HG03439 (cell line): ENCODE results near the gene SLC43A2.
A peak's percentile ranks its signal among the peaks of the same experiment; 100 is the strongest.

Source experiments
- ATAC-seq: cut with Tn5 transposase; IDR thresholded peaks from one replicate; pipeline ENCODE4 v1.9.1; 2021; ENCODE audit warnings: mild to moderate bottlenecking, moderate library complexity; ENCODE audit not compliant: unreplicated experiment

Gene SLC43A2

DNA sequence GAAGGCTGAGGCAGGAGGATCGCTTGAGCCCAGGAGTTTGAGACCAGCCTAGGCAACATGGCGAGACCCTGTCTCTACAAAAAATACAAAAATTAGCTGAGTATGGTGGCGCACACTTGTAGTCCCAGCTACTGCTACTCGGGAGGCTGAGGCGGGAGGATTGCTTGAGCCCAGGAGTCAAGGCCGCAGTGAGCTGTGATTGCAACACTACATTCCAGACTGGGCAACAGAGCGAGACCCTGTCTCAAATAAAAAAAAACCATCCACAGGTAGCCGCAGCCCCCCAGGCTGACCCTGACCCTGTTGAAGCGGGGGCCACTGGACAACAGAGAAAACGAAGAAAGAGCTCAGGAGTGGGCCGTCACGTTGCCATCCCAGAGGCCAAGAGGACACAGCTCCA, 4.0 kb downstream of the SLC43A2 start:
- ATAC-seq = no peak

DNA sequence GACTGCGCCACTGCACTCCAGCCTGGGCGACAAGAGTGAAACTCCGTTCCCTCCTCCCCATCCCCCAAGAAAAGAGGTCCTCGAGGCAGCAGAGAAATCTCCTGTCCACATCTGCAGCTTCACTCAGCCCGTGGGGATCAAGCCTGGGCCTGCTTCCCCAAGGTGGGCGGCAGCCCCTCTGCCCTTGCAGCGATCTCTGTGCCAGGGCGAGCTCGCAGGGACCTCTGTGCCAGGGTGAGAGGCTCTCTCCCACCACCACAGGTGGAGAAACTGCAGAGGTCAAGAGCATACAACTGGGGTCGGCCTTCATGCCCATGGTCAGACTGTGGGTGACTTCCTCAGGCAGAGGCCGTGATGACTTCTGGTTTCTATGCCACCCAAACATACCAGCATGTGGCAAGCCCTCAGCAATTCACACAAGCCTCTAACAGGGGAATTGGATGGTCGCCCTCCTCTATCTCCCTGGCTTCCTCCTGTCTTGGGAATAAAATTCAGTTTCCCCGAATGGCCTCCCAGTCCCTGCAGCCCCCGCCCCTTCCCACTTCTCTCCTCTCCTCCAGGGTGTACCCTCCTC, 5.5 kb downstream of the SLC43A2 start:
- no peak for ATAC-seq

DNA sequence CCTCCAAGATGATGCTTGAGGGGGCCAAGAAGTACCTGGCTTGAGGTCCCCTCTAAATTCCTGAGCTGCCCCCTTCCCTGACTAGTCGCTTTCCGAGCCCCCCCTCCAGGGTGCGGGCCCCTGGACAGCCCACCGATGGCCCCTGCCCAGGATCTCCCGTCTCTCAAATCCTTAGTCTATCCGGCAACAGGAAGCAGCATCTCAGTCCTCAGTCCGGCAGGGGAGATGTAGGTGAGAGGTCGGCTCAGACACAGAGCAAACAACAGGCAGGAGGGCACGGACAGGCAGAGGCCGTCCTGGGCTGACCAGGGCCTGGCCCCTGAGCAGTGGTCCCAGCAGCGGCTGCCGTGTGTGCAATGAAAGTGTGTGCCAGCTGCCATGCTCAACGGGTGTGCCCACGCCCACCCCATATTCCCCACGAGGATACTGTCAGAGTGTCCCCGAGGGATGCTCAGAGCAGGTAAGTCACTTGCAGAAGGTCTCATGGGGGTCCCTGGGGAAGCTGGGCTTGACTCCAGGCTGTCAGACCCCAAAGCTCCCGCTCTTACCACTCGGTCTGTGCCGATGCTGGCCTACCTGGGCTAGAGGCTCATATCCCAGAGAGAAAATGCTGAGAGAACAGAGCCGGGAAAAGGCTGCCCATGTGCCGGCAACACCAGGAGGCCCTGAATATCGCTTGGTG, 7.2 kb downstream of the SLC43A2 start:
- ATAC-seq = no peak

DNA sequence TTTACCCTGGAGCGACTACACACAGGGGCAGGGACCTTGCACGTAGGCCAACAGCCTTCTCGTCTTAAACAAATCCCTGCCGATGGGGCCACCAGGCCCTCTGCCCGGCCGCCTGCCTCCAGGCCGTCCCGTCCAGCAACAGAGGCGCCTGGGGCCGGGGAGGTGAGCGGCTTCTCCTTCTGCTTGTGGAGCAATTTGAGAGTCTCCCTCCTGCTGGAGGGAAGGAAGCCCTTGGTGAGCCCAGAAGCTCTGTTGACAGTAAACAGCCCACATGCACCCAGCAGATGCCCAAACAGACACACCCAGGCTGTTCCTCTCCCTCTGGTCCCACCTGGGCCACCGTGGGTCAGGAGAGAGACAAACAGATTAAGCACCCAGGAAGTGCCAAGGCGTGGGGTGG, 8.1 kb downstream of the SLC43A2 start:
- ATAC-seq = no peak

DNA sequence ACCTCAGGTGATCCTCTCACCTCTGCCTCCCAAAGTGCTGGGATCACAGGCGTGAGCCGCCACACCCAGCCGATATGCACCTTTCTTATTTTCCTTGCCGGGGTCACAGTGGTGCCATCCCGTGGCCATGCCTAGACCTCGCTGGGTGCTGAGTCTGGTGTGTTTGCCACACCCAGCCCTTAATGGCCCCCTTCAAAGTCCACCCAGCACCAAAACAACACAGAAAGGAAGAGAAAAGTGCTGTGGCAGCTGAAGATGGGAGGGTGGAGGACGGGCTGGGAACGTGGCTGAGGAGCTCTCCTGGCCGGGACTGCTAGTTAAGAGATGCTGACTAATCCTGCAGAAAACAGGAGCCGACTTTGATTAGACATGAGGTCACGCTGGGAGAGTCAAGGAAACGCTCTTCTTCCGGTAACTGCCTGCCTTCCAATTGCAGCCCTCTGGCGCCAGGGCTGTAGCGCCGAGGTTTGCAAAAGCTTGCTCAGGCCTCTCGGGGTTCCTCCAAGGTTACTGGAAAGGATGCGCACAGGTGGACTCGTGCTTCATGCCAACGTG, 10.9 kb downstream of the SLC43A2 start:
- ATAC-seq = no peak

DNA sequence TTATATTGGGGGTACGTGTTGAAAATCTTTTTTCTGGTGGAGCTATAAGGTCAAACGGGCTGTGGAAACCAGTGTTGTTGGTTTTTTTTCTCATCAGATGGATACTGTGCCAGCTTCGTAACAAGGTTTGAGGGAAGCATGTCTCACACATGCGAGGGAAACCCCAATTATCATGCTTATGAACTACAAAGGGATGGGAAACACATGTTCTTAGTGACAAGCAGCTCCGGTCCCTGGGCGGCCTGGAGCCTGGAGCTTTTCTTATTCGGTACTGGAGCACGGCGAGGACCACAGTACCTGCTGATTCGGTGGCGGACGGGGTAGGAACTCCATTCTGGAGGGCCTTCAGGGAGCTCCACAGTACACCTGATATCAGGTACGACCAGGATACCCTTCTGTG, 12.5 kb downstream of the SLC43A2 start:
- ATAC-seq = no peak

DNA sequence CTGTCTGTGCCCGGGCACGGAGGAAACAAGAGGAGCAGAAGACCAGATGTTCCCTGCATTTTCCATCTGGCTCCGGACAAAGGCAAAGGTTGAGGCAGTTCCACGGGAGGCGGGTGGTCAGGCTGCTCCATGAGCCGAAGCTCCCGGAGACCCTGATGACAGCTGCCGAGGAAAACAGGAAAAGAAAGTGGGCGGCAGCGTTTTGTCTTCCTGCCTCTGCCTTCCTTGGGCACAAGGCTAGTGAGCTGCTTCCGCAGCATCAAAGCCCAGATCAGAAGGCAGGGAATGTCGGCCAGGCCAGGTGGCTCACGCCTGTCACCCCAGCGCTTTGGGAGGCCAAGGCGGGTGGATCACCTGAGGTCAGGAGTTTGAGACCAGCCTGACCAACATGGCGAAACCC, 16.2 kb downstream of the SLC43A2 start:
- no peak for ATAC-seq

DNA sequence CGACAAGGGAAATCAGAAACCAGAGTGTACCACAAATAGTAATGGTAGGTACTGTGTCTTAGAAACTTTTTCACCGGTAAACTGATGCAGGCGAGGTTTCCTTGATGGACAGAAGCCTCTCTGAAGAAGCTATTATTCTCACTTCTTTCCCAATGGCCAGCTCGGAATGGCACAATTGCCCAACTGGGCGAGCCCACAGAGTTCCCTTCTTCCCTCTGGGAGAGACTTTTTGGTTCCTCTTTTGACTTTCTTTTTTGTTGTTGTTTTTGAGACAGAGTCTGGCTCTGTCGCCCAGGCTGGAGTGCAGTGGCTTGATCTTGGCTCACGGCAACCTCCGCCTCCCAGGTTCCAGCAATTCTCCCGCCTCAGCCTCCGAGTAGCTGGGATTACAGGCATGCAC, 16.9 kb downstream of the SLC43A2 start:
- ATAC-seq = no peak

DNA sequence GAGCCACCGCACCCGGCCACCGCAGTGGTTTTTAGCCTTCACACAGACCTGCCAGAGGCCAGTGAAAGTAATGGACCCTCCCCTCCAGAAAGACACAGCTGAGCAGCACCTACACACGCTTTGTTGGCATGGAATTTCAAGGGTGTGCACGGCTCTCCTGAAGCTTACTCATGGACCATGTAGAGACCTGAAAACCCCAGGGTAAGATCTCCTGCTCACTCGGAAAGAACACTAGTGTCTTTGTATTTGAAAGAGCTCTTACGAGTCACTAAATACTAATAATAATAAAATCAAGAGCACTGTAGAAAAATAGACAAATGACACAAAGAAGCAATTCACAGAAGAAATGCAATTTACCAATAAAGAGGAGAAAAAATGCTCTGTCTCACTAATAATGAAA, 20.0 kb downstream of the SLC43A2 start:
- ATAC-seq = no peak

DNA sequence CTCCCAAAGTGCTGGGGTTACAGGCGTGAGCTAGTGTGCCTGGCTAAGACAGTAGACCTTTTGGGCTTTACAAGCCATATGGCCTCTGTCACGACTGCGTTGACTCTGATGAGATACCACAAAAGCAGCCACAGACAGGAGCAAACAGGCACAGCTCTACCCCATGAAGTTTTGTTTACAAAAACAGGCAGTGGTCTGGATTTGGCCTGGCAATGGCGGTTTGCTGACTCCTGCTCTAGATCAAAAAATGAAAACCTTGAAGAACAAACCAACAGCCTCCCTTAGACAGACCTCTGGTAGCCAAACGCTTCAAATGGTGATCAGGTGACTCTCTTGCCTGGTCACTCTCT, 20.7 kb downstream of the SLC43A2 start:
- ATAC-seq = no peak

DNA sequence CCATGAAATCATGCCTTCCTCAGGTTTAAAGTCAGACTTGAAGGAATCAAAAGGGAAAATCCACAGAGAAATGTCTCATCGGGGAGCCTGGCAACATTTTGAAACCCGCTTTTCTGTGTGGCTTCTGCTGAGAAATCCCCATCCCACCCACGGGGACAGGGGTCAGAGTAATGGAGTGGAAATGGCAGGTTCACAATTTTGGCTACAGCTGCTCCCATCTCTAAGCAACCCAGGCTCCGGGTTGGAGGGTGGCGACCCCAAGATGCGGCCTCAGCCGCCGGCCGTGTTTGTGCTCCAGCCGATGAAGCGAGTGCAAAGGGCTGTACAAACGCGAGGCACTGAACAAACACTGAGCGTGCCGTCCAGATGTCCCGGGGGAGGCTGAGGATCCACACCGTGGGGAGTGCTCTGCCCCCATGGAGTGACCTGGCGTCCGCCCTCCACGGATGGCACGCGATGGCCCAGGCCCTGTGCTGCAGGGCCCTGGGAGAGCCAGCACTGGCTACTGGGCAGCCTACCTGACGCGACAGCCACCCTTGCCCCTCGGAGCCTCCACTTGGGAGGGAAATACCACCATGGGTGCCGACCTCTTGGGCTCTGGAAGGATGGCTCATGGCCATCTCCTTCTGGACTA, 22.2 kb downstream of the SLC43A2 start:
- ATAC-seq = peak; percentile 34

DNA sequence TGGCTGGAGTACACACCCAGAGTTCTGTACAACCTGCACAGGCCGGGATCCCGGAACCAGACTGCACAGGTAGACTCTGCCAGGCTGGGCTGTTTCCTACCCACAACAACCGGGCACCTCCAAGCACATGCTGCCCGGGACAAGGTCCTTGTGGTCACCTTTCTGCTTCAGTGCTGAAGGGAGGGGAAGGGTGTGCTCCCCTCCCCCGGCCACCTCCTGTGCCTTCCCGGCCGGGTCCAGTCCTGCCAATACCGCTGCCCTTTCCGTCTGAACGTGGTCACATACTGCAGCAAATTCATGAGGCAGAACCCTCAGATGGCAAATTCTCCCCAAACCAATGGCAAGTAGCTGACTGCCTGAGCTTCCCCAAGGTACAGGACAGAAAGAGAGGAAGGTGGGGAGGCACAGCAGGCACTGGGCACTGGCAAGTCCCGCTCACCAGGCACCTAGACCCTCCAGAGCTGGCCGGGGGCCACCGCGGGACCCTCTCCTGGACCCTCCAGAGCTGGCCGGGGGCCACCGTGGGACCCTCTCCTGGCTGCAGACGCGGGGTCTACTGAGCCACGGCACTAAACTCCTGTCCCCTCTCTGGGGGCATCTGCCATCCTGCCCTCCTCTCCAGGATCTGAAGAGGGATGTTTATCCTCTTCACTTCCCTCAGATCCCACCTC, 22.8 kb downstream of the SLC43A2 start:
- ATAC-seq = no peak

DNA sequence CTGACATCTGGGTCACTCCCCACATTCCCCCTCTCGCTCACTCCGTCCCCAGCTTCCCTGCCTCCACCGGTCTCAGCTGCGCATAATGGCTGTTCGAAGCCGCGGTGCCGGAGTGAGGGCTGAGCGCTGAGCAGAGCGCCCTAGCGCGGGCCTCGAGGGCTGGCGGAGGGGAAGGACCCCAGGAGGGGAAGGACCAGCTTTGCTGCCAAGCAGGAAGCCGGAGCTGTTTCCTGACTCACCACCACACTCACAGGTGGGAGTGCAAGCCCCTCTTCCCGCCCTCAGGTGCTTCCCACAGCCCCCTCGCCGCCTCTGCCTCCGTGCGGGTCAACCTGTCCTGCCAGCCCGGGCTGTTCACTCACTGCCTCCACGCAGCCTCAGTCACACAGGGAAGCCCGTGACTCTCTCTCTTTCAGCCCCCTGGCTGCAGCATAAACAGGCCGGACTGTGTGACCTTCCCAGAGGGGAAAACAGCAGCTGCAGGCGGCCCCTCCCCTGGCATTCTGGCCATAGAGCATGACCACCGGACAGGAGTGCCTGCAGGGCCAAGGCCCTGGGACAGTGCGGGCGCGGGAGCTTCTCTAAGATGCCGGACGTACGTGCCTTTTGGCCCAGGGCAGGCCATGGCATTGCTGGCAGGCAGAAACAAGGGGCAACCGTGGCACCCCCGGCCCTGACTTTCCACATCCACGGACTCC, 23.7 kb downstream of the SLC43A2 start:
- no peak for ATAC-seq

DNA sequence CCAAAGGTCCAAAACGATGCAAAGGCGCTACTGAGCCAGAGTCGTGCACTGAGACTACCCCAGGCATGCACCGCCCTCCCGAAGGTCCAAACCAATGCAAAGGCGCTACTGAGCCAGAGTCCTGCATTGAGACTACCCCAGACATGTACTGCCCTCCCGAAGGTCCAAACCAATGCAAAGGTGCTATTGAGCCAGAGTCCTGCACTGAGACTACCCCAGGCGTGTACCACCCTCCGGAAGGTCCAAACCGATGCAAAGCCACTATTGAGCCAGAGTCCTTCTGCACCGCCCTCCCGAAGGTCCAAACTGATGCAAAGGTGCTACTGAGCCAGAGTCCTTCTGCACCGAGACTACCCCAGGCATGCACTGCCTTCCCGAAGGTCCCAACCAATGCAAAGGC, 27.1 kb downstream of the SLC43A2 start:
- ATAC-seq = no peak

DNA sequence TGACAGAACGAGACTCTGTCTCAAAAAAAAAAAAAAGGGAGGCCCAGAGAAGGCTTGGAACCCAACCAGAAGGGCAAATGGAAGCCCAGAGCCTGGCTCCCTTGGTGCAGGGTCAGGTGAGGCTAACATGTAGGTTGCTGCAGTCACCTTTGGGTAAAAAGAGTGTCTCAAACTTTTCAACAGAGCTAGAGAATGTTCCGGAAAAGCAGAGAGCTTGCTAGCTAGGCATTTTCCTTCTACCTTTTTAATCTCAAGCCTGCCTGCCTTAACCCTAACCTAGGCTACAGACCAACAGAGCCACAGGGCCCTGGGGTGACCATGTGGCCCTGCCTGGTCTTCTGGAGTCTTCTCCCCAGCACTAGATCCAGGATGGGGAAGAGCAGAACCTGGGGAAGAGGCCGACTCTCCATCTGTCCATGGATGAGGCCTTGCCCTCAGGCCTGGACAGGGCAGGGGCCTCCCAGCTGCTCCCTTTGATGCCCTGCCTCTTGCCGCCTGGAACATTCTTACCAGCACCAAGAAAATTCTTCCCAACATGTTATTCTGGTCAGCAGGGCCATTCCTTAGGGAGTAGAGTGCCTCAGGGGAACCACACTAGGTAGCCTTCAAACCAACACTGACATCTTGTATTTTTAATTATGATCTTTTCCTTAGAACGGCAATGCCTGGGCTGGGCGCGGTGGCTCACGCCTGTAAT, 30.1 kb downstream of the SLC43A2 start:
- ATAC-seq = no peak

DNA sequence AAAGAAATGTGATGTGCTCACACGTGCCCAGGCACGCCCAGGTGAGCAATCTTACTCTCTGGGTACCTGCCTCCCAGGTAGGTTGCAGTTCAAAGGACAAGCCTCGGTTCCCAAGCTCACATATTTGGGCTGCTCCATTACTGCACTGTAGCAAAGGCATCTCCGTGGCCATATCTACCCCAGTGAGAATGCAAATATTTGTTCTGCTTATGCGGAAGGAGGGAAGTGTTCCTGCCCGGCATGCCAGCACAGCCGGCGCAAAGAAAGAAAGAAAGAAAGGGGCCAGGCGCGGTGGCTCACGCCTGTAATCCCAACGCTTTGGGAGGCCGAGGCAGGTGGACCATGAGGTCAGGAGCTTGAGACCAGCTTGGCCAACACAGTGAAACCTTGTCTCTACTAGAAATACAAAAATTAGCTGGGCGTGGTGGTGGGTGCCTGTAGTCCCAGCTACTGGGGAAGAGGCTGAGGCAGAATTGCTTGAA, 30.7 kb downstream of the SLC43A2 start:
- no peak for ATAC-seq

DNA sequence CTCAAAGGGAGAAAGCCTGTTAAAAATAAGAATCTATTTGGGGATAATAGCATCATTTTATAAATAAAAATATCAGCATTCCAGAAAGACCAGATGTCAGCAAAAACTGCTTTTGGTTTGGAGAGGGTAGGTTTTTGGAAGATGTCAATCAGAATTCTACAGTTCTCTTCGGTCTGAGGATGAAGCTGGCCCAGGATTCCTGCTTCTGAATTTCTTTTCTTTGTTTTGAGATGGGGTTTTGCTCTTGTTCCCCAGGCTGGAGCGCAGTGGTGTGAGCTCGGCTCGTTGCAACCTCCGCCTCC, 35.1 kb downstream of the SLC43A2 start:
- ATAC-seq = no peak

DNA sequence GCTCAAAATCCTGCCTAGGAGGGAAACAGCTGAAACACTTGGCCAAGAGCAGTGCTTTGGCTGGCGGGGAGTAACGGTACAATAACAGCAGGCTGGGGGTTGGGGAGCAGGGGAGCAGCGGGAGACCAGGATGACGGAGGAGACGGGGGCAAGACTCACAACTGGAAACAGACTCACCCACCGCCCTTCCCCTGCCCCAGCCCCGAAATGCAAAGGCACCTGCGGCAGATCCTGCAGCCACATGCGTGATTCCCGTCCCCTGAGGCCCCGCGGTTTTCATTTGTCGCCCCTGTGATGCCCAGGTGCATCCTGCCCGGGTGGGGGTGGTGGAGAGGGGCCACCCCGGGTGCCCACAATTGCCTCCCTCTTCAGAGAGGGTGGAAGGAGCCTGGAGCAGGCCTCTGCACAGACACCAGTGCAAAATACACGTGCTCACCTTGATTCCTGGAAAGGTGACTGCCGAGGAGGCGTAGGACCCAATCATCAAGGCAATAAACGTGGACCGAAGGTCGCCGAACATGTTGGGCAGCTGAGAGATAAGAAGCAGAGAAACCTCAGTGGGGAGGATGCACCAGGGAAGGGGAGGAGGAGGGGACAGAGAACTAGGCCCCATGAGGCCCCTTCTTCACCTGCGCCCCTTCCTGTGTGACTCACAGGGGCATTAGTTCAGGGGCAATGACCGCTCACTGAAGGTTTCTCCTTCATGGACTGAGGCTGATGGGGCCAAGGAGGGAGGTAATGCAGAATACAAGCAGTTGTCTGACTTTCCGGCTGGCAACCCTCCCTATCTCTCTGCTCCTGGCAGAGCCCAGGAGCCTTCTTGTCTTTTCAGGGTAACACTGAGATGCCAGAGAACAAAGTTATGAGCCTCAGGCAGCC, 35.6 kb downstream of the SLC43A2 start:
- ATAC-seq = peak; percentile 56

DNA sequence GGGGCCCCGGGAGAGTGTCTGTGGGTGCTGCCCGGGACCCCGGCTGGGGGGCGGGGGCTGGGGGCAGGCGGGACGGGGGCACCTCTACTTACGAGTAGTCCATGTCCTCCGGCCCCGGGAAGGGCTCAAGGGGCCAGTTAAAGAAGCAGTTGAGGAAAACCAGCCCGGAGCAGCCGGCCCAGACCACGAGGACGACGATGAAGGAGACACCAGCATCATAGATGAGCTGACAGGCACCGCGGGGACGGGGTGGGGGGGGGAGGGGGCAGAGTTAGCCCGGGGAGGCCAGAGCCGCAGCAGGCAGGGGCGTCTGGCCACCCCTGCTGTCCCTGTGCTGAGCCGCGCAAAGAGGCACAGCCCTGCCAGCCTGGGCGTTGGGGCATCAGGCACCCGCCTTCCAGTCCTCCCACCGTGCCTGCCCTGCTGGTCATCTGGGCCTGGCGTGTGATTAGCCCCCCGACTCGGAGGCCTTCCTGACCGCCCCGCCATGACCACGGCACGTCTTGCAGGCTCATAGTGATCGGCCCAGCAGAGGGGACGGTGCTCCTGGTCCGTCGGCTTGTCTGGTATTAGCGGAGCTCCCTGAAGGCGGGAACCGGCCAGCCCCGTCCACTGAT, 37.1 kb downstream of the SLC43A2 start:
- ATAC-seq = no peak
